SK-N-SH (cell line): ENCODE measurements around the gene RAI1. TPM values are rescaled to one million over a fixed set of nuclear protein-coding genes. Genes with fewer than 3 reads are reported as not detected.

ENCODE experiments used
- CTCF ChIA-PET: fragments of 300-600, 350-600 bp; formaldehyde crosslinking; extraction: SDS; loops from one replicate; lab custom pipeline; 2021; lab: Yijun Ruan, JAX
- POLR2A ChIA-PET: fragments of 350-600 bp; sonication (Branson Sonifier 250); formaldehyde crosslinking; extraction: SDS; loops from one replicate; lab custom pipeline; 2020; ENCODE audit warnings: antibody characterized with exemption, inconsistent platforms; lab: Yijun Ruan, JAX
- DNase-seq: peaks from one replicate; pipeline ENCODE4 v3.0.0; 2012
- H2AFZ ChIP-seq: fragments of 200-600 bp; sonication (generic); 2 replicates; pipeline ENCODE4 v1.8.1; 2016; ENCODE audit warnings: antibody characterized with exemption, mild to moderate bottlenecking, low read depth
- H3F3A ChIP-seq: fragments of 200-600 bp; sonication (generic); replicated peaks from 2 replicates; pipeline ENCODE3; 2016; ENCODE audit warnings: antibody characterized with exemption, mild to moderate bottlenecking; ENCODE audit not compliant: insufficient read depth
- H3K27ac ChIP-seq, 2 experiments: fragments of 200-500 bp in 1 of 2; fragments of 200-600 bp in 1 of 2; sonication (Bioruptor generic) in 1 of 2; sonication (generic), shearing (Covaris generic) in 1 of 2; 2 replicates each; pipeline versions ENCODE4 v1.5.1 to v1.6.1; 2014 to 2016; ENCODE audit warnings: low read depth in 2 of 2, inconsistent platforms in 1 of 2, low read length in 1 of 2, mild to moderate bottlenecking in 1 of 2, mixed read lengths in 1 of 2
- H3K27me3 ChIP-seq: fragments of 200-600 bp; sonication (generic), shearing (Covaris generic); 2 replicates; pipeline ENCODE4 v1.6.1; 2016; ENCODE audit warnings: mixed run types; ENCODE audit not compliant: insufficient read depth
- H3K36me3 ChIP-seq, 2 experiments: fragments of 200-500 bp in 1 of 2; fragments of 200-600 bp in 1 of 2; sonication (Bioruptor generic) in 1 of 2; sonication (generic) in 1 of 2; replicated peaks in 1 of 2; 2 replicates each; pipeline versions ENCODE3 to v1.5.1; 2014 to 2016; ENCODE audit warnings: low read length in 1 of 2, mild to moderate bottlenecking in 1 of 2; ENCODE audit not compliant: insufficient read depth in 2 of 2, control insufficient read depth in 1 of 2
- H3K4me1 ChIP-seq, 2 experiments: fragments of 200-500 bp in 1 of 2; fragments of 200-600 bp in 1 of 2; sonication (Bioruptor generic) in 1 of 2; sonication (generic), shearing (Covaris generic) in 1 of 2; 2 replicates each; pipeline versions ENCODE4 v1.5.1 to v1.6.1; 2014 to 2016; ENCODE audit warnings: low read depth in 1 of 2, low read length in 1 of 2, mixed run types in 1 of 2; ENCODE audit not compliant: insufficient read depth in 2 of 2, control insufficient read depth in 1 of 2
- H3K4me2 ChIP-seq: fragments of 200-600 bp; sonication (generic), shearing (Covaris generic); 2 replicates; pipeline ENCODE4 v1.6.1; 2017; ENCODE audit warnings: mixed run types
- H3K4me3 ChIP-seq, 2 experiments: fragments of 200-500 bp in 1 of 2; fragments of 200-600 bp in 1 of 2; sonication (Bioruptor generic) in 1 of 2; sonication (generic), shearing (Covaris generic) in 1 of 2; 2 replicates each; pipeline versions ENCODE4 v1.5.1 to v1.8.1; 2014 to 2016; ENCODE audit warnings: low read depth in 2 of 2, inconsistent platforms in 1 of 2, low read length in 1 of 2, mild to moderate bottlenecking in 1 of 2, mixed read lengths in 1 of 2, moderate library complexity in 1 of 2
- H3K79me2 ChIP-seq: fragments of 200-600 bp; sonication (generic); 2 replicates; pipeline ENCODE4 v1.8.1; 2017; ENCODE audit warnings: mild to moderate bottlenecking; ENCODE audit not compliant: insufficient read depth
- H3K9ac ChIP-seq: fragments of 200-600 bp; sonication (generic); 2 replicates; pipeline ENCODE4 v1.6.1; 2017; ENCODE audit warnings: mixed run types
- H3K9me2 ChIP-seq: fragments of 200-600 bp; sonication (generic); 2 replicates; pipeline ENCODE4 v1.6.1; 2017; ENCODE audit warnings: mixed run types
- H3K9me3 ChIP-seq: fragments of 200-600 bp; sonication (generic); 2 replicates; pipeline ENCODE4 v1.6.1; 2017; ENCODE audit warnings: mixed run types, mild to moderate bottlenecking, moderate library complexity
- H4K20me1 ChIP-seq: fragments of 200-600 bp; sonication (generic); 2 replicates; pipeline ENCODE4 v1.6.1; 2017; ENCODE audit warnings: mild to moderate bottlenecking, mixed run types; ENCODE audit not compliant: insufficient read depth
- EP300 ChIP-seq, 2 experiments: IDR thresholded peaks; 2 replicates each; pipeline versions ENCODE4 v1.4.0 to v1.6.1; 2012; ENCODE audit warnings: borderline replicate concordance in 1 of 2, low read depth in 1 of 2, low read length in 1 of 2
- EZH2phosphoT487 ChIP-seq: fragments of 200-600 bp; sonication (generic); IDR thresholded peaks from 2 replicates; pipeline ENCODE4 v1.6.1; 2017; ENCODE audit warnings: low read depth, mixed run types, mild to moderate bottlenecking, antibody characterized with exemption, moderate library complexity, borderline replicate concordance
- JUND ChIP-seq: IDR thresholded peaks from 2 replicates; pipeline ENCODE4 v1.4.0; 2012
- MXI1 ChIP-seq: IDR thresholded peaks from 2 replicates; pipeline ENCODE4 v1.6.1; 2012; ENCODE audit warnings: mild to moderate bottlenecking, low read depth, low read length, improper control_type of control experiment
- RFX5 ChIP-seq: IDR thresholded peaks from 2 replicates; pipeline ENCODE4 v1.6.1; 2012; ENCODE audit warnings: mild to moderate bottlenecking, improper control_type of control experiment, low read length
- RXRA ChIP-seq: IDR thresholded peaks from 2 replicates; pipeline ENCODE4 v1.4.0; 2012; ENCODE audit warnings: low read depth, mild to moderate bottlenecking, borderline replicate concordance
- WGBS: methylation state at CpG from one replicate; pipeline ENCODE4 v1.1.6; 2017; ENCODE audit warnings: low lambda C conversion rate; 5-methylcytosine and 5-hydroxymethylcytosine counted together
- polyA plus RNA-seq, 3 experiments: library from polyadenylated mRNA; depleted of rRNA; stranded (reverse); fragments of >200 nt; gene quantifications; 2 replicates each; pipeline ENCODE4 v1.2.3, GENCODE V29; 2012
- TF ChIP-seq, protein P1 (sequence below): IDR thresholded peaks from 2 replicates; pipeline ENCODE4 v1.4.0; 2012; ENCODE audit warnings: low read depth
- TF ChIP-seq, protein P2 (sequence below): IDR thresholded peaks from 2 replicates; pipeline ENCODE4 v1.4.0; 2012; ENCODE audit warnings: low read depth, borderline replicate concordance
- TF ChIP-seq, protein P3 (sequence below): IDR thresholded peaks from 2 replicates; pipeline ENCODE4 v1.4.0; 2012; ENCODE audit warnings: low read depth, borderline replicate concordance
- TF ChIP-seq, protein P4 (sequence below): IDR thresholded peaks from 2 replicates; pipeline ENCODE4; 2012
- TF ChIP-seq, protein P5 (sequence below): IDR thresholded peaks from 2 replicates; pipeline ENCODE4 v1.6.1; 2012; ENCODE audit warnings: mild to moderate bottlenecking, low read depth, low read length, moderate library complexity

The RAI1 gene
- polyA plus RNA-seq, 1 of the 3 experiments (the other 2 are of a cell fraction), result 4.7 TPM

DNA sequence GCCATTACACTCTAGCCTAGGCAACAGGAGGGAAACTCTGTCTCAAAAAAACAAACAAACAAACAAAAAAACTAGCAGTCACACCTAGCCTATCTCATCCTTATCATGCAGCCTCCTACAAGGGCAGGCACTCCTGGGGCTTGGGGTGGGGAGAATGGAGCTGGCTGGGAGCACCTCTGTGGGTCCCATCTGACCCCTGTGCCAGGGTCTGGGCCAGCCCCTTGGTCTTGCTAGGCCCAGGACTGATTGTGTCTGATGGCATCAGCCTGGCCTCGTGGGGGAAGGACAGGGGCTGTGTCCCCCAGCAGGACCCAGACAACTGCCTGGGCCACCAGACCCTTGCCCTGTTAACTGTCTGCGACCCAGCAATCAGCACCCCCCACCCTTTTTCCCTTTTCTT is 105.7 kb downstream of the RAI1 start (continued):
- TF ChIP-seq RXRA (no peak), JUND (no peak)

- CTCF ChIA-PET, result interaction anchor here (0.8 to 4.3 kb wide), 8 partner anchors 17 to 132 kb away, joined by 3 to 22 read pairs (median 4); partner anchors contain the start of gene RAI1
- Histone ChIP-seq H3K9ac (no peak overlapping the region), H3K4me3 (no peak overlapping the region), H3K36me3 (no peaks in the 10 kb centered on the region), H3K27ac (peak overlapping the region in 1 of 2 experiments; percentile 96; a peak in 2 of 4 replicates), H3K4me2 (no peak overlapping the region), H2AFZ (no peak overlapping the region), H3K79me2 (peaks cover 39% of the 10 kb centered on the region), H3F3A (peaks cover 9% of the 10 kb centered on the region)
- 100% methylated on average over 1 of the region's 7 CpGs for WGBS
- DNase-seq, result no peak
- no peak for TF ChIP-seq RFX5
- TF ChIP-seq, protein P1, sequence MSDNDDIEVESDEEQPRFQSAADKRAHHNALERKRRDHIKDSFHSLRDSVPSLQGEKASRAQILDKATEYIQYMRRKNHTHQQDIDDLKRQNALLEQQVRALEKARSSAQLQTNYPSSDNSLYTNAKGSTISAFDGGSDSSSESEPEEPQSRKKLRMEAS, result no peak
- no peak for TF ChIP-seq RXRA
- TF ChIP-seq, protein P2, sequence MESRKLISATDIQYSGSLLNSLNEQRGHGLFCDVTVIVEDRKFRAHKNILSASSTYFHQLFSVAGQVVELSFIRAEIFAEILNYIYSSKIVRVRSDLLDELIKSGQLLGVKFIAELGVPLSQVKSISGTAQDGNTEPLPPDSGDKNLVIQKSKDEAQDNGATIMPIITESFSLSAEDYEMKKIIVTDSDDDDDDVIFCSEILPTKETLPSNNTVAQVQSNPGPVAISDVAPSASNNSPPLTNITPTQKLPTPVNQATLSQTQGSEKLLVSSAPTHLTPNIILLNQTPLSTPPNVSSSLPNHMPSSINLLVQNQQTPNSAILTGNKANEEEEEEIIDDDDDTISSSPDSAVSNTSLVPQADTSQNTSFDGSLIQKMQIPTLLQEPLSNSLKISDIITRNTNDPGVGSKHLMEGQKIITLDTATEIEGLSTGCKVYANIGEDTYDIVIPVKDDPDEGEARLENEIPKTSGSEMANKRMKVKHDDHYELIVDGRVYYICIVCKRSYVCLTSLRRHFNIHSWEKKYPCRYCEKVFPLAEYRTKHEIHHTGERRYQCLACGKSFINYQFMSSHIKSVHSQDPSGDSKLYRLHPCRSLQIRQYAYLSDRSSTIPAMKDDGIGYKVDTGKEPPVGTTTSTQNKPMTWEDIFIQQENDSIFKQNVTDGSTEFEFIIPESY, result no peak
- TF ChIP-seq, protein P3, sequence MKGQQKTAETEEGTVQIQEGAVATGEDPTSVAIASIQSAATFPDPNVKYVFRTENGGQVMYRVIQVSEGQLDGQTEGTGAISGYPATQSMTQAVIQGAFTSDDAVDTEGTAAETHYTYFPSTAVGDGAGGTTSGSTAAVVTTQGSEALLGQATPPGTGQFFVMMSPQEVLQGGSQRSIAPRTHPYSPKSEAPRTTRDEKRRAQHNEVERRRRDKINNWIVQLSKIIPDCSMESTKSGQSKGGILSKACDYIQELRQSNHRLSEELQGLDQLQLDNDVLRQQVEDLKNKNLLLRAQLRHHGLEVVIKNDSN, result no peak
- TF ChIP-seq EZH2phosphoT487, result no peak
- TF ChIP-seq, protein P4, sequence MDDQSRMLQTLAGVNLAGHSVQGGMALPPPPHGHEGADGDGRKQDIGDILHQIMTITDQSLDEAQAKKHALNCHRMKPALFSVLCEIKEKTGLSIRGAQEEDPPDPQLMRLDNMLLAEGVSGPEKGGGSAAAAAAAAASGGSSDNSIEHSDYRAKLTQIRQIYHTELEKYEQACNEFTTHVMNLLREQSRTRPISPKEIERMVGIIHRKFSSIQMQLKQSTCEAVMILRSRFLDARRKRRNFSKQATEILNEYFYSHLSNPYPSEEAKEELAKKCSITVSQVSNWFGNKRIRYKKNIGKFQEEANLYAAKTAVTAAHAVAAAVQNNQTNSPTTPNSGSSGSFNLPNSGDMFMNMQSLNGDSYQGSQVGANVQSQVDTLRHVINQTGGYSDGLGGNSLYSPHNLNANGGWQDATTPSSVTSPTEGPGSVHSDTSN, result no peak
- TF ChIP-seq MXI1, result no peak
- TF ChIP-seq, protein P5, sequence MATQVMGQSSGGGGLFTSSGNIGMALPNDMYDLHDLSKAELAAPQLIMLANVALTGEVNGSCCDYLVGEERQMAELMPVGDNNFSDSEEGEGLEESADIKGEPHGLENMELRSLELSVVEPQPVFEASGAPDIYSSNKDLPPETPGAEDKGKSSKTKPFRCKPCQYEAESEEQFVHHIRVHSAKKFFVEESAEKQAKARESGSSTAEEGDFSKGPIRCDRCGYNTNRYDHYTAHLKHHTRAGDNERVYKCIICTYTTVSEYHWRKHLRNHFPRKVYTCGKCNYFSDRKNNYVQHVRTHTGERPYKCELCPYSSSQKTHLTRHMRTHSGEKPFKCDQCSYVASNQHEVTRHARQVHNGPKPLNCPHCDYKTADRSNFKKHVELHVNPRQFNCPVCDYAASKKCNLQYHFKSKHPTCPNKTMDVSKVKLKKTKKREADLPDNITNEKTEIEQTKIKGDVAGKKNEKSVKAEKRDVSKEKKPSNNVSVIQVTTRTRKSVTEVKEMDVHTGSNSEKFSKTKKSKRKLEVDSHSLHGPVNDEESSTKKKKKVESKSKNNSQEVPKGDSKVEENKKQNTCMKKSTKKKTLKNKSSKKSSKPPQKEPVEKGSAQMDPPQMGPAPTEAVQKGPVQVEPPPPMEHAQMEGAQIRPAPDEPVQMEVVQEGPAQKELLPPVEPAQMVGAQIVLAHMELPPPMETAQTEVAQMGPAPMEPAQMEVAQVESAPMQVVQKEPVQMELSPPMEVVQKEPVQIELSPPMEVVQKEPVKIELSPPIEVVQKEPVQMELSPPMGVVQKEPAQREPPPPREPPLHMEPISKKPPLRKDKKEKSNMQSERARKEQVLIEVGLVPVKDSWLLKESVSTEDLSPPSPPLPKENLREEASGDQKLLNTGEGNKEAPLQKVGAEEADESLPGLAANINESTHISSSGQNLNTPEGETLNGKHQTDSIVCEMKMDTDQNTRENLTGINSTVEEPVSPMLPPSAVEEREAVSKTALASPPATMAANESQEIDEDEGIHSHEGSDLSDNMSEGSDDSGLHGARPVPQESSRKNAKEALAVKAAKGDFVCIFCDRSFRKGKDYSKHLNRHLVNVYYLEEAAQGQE, result no peak
- TF ChIP-seq EP300 (IDR thresholded peaks at IDR 0.05; ENCODE audit: borderline replicate concordance in 1 of 2, low read depth in 1 of 2, low read length in 1 of 2), result no peak
- TF ChIP-seq JUND, result no peak
- TF ChIP-seq, all 33 proteins: peak for 0
- Histone ChIP-seq H4K20me1 (peaks cover 92% of the 10 kb centered on the region), H3K4me1 (peaks cover 41 to 92% of the 10 kb centered on the region in 2 experiments), H3K27me3 (no peaks in the 10 kb centered on the region), H3K9me3 (no peaks in the 10 kb centered on the region), H3K9me2 (no peaks in the 10 kb centered on the region)
- POLR2A ChIA-PET, result no interaction called here
Observed at GRCh38 chr17:17787568-17787967, 106.3 kb downstream of the RAI1 start.
